ENCODE measurements around the gene ASTN1. TPM values are rescaled to one million over a fixed set of nuclear protein-coding genes. Genes with fewer than 3 reads are reported as not detected.

ASTN1 gene
- total RNA-seq (not detected), polyA plus RNA-seq (not detected), total RNA-seq (0 reads per million in 6 experiments)

DNA sequence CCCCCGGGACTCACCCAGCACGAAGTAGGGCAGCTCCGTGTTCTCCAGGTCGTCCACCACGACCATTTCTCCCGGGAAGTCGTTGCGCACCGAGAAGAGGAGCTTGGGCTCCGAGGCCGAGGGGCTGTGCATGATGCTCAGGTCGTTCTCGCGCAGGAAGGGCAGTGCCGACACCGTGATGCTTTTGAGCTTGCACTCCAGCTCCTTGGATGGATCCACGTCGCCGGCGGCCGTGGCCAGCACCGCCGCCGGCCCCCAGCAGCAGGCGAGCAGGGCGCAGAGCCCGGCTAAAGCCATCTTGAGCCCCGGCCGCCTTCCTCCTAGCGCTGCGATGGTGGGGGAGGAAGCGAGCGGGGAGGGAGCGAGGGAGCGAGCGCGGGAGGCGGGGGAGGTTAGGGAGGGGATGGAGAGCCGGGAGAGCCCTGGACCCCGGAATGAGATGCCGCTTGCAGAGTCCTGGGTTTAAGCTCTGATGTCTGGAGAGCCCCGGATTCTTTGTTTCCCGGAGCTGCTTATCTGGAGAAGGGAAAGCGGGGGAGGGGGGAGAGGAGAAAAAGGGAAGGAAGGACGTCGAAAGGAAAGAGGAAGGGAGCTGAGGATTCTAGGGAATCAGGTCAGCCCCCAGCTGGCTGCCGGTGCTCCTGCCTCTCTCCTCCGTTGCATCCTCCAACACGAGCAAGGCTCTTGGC lies at the start of gene ASTN1:
TSS of gene ASTN1 (minus strand) at position 333 of the 689 bp plus-strand sequence. CDS start at position 297, 36 bp downstream.
- peaks cover 2 to 8% (median 5%) of the 10 kb centered on the region in 4 donors for H3K4me1 Mint-ChIP-seq
- H3K27me3 Mint-ChIP-seq = peaks cover 23 to 35% (median 30%) of the 10 kb centered on the region in 5 donors
- no peak for DNase-seq
- H3K36me3 Mint-ChIP-seq = peaks cover 0 to 11% (median 0%) of the 10 kb centered on the region in 3 donors
- peaks cover 0 to 14% (median 2%) of the 10 kb centered on the region in 9 donors for H3K9me3 Mint-ChIP-seq
- POLR2A ChIA-PET = no interaction called here
- peak within 1 kb of the TSS in 1 of 10 donors; percentile 0 for H3K4me3 Mint-ChIP-seq
- no peak for ATAC-seq
- no peak within 1 kb of the TSS for H3K27ac Mint-ChIP-seq

DNA sequence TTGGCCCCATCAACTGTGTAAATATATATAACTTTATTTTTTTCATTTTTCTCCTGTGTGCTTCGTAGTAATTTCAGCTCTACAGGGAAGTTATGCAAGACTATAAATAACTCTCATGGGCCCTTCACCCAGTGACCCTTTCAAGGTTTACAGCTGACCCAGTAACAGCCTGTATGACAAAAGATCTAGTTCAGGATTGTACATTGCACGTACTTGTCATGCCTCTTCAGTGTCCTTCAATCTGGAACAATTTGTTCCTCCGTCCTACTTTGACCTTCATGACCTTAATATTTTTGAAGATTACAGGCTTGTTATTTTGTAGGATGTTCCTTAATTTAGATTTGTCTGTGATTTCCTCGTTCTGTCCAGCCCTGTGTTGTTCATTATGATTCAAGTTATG lies 46.7 kb upstream of the ASTN1 start:
- no peak overlapping the region for H3K4me3 Mint-ChIP-seq
- no peaks in the 10 kb centered on the region for H3K27me3 Mint-ChIP-seq
- no peaks in the 10 kb centered on the region for H3K4me1 Mint-ChIP-seq
- no peak for ATAC-seq
- H3K27ac Mint-ChIP-seq = no peak overlapping the region
- no peaks in the 10 kb centered on the region for H3K36me3 Mint-ChIP-seq
- POLR2A ChIA-PET = no interaction called here
- no peak for DNase-seq
- H3K9me3 Mint-ChIP-seq = peaks cover 0 to 16% (median 5%) of the 10 kb centered on the region in 9 donors

DNA sequence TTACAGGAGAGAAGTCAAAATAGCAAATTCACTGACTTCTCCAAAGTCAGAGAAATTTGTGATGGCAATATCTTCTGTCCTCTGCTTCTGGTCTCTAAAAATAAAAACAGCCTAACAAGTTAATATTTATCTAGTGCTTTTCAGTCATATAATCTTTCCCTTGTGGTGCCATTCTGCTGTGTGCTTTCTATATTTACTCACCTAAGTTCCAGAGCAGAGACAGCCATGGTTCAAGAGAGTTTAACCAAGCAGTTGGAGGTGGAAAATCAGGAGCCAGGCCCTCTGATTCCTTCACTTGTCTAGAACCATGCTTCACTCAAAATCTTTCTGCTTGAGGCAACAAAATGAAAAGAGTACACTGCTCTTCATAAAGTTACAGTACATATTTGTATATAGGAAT lies 45.6 kb upstream of the ASTN1 start:
- DNase-seq (no peak), ATAC-seq (no peak)
- POLR2A ChIA-PET = no interaction called here
- Mint-ChIP-seq H3K36me3 (no peaks in the 10 kb centered on the region), H3K4me1 (no peaks in the 10 kb centered on the region), H3K27ac (no peak overlapping the region), H3K27me3 (no peaks in the 10 kb centered on the region), H3K9me3 (peaks cover 0 to 6% (median 0%) of the 10 kb centered on the region in 9 donors), H3K4me3 (no peak overlapping the region)

DNA sequence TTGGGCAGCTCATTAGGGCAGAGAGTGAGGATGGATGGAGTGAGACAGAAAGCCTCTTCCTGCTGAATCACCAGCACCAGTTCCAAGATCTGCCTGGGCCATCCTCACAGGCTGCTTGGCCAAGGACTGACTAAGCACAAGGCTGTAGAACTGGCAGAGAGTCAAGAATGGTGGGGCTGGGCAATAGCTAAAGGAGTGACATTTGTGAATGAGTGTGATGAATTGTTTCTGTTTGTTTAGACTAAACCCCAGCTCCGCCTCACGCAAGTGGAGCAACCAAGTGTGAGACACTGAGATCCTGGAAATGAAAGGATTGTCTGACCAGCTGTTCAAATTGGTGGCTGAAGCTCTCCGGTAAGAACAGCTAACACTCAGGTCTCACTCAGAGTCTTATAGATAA lies 44.8 kb upstream of the ASTN1 start:
- no peak for ATAC-seq
- no peak for DNase-seq
- Mint-ChIP-seq H3K4me3 (no peak overlapping the region), H3K9me3 (peaks cover 0 to 4% (median 0%) of the 10 kb centered on the region in 9 donors), H3K4me1 (no peaks in the 10 kb centered on the region), H3K27me3 (no peaks in the 10 kb centered on the region), H3K36me3 (no peaks in the 10 kb centered on the region), H3K27ac (no peak overlapping the region)
- POLR2A ChIA-PET = no interaction called here

DNA sequence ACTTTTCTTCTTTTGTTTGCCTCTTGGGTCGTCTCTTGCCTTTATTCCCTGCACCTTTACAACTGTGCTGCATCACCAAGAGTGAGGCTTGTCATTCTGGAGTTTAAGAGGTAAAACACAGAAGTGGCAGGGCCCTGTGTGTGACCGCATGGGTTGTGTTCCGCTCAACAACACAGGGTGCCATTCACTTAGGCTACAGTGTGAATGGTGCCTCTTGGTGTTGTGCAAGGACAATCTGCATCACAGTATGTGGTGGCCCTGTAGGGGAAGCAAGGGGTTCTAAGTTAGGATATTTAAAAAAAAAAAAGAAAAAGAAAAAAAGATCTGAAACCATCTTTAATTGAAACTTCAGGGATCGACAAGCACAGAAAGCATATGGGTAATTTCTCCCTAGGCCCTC lies 44.4 kb upstream of the ASTN1 start:
- DNase-seq (no peak), ATAC-seq (no peak)
- no peak overlapping the region for H3K4me3 Mint-ChIP-seq
- peaks cover 0 to 8% (median 0%) of the 10 kb centered on the region in 9 donors for H3K9me3 Mint-ChIP-seq
- no peaks in the 10 kb centered on the region for H3K4me1 Mint-ChIP-seq
- POLR2A ChIA-PET = no interaction called here
- no peaks in the 10 kb centered on the region for H3K36me3 Mint-ChIP-seq
- H3K27me3 Mint-ChIP-seq = peaks cover 0 to 4% (median 0%) of the 10 kb centered on the region in 5 donors
- no peak overlapping the region for H3K27ac Mint-ChIP-seq

DNA sequence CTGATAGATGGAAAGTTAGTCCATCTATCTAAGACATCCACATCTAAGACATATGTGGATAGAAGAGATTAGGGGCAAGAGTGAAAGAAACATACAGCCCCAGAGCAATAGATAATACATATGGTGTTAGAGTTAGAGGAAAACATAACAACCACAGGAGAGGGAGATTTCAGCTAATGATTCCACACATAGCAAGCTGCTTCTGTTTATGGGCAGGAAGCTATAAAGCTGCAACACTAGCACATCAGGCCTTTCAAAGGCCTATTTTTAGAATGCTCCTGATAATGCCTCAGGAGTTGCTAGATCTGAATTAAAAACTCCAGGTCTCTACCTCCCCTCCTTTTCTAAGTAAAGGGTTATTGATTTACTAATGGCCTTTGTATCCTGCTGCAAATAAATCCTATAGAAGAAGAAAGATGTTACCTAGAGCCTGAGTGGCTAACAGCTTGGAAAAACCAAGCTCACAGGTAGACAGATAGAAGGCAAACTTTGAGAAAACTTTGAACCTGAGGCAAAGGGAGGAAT lies 42.4 kb upstream of the ASTN1 start:
- no peak overlapping the region for H3K27ac Mint-ChIP-seq
- ATAC-seq = no peak

DNA sequence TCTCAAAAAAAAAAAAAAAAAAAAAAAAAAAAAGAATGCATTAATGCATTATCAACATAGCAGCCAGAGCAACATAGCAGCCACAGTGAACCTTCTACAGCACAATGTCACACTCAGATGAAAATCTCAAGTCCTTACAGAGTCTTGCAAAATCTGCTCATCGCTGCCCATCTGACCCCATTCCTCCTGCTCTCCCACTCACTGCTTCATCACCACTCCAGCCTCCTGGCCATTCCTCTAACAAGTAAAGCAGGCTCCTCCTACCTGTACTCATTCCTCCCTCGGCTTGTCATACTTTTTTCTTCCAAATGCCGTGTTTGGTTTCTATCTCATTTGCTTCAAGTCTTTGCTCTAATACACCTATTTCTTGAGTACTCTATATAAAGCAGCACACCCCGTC lies 35.8 kb upstream of the ASTN1 start:
- H3K4me3 Mint-ChIP-seq = no peak overlapping the region
- peaks cover 0 to 16% (median 0%) of the 10 kb centered on the region in 5 donors for H3K27me3 Mint-ChIP-seq
- ATAC-seq (no peak), DNase-seq (no peak)
- peaks cover 0 to 38% (median 4%) of the 10 kb centered on the region in 9 donors for H3K9me3 Mint-ChIP-seq
- POLR2A ChIA-PET = no interaction called here
- H3K36me3 Mint-ChIP-seq = peaks cover 0 to 5% (median 0%) of the 10 kb centered on the region in 3 donors
- H3K27ac Mint-ChIP-seq = no peak overlapping the region
- no peaks in the 10 kb centered on the region for H3K4me1 Mint-ChIP-seq

More for the DNA sequence above, 42.4 kb upstream of the ASTN1 start:
- peaks cover 0 to 7% (median 0%) of the 10 kb centered on the region in 5 donors for H3K27me3 Mint-ChIP-seq
- POLR2A ChIA-PET = no interaction called here
- H3K4me1 Mint-ChIP-seq = no peaks in the 10 kb centered on the region
- no peak overlapping the region for H3K4me3 Mint-ChIP-seq
- H3K9me3 Mint-ChIP-seq = peaks cover 0 to 10% (median 3%) of the 10 kb centered on the region in 9 donors
- no peaks in the 10 kb centered on the region for H3K36me3 Mint-ChIP-seq
- DNase-seq = no peak

DNA sequence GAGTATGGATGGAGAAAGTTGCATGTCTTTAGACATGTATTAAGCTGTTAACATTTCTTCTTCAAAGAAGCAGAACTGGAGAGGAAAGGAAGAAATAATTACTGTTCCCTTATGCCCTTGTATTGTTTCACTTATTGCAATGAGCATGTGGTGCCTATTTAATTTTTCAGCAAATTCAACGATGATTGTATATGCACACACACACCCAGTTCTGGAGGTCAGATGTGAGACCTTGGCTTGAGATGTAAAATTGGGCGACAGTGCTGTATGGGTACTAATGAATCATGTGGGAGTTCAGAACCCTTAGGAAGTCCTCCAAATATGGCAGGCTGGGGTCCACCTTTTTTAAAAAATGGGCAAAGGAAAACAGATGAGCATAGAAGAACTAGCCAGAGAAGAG lies 33.7 kb upstream of the ASTN1 start:
- Mint-ChIP-seq H3K36me3 (peaks cover 0 to 5% (median 0%) of the 10 kb centered on the region in 3 donors), H3K27me3 (peaks cover 0 to 17% (median 1%) of the 10 kb centered on the region in 5 donors), H3K4me3 (no peak overlapping the region), H3K4me1 (no peaks in the 10 kb centered on the region), H3K27ac (no peak overlapping the region), H3K9me3 (peaks cover 0 to 28% (median 4%) of the 10 kb centered on the region in 9 donors)
- ATAC-seq = no peak
- DNase-seq = no peak
- POLR2A ChIA-PET = no interaction called here

DNA sequence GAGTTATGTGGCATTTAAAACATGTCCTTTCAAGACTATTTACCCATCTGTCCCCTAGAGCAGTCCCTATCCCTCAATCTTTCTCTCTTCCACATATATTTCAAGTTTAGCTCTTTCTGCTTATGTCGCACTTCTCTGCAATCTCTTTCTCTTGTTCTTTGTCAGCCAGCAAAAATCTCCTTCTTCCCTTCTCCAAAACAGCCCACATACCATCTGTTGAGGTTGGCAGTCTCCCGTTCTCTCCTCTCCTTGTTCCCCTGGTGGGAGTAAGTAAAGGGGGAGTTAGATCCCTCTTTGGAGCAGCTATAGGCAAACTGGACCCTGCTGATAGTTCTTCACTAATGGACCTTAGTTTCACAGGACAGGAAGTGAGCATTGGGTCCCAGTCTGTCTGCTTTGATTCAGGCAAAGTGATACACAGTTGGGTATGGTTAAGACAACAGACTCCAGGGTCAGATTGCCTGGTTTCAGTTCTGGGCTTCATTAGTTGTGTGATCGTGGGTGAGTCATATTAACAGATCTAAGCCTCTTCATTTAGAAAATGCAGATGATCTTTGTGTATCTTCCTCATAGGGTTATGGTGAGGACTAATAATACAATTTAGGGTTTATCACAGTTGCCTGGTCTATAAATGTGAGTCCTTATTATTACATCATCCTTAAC lies 25.9 kb upstream of the ASTN1 start:
- H3K4me3 Mint-ChIP-seq = no peak overlapping the region
- POLR2A ChIA-PET = no interaction called here
- no peaks in the 10 kb centered on the region for H3K36me3 Mint-ChIP-seq
- no peak overlapping the region for H3K27ac Mint-ChIP-seq
- H3K4me1 Mint-ChIP-seq = no peaks in the 10 kb centered on the region
- H3K27me3 Mint-ChIP-seq = peaks cover 0 to 22% (median 11%) of the 10 kb centered on the region in 5 donors
- DNase-seq (no peak), ATAC-seq (no peak)
- H3K9me3 Mint-ChIP-seq = peaks cover 0 to 8% (median 0%) of the 10 kb centered on the region in 9 donors

DNA sequence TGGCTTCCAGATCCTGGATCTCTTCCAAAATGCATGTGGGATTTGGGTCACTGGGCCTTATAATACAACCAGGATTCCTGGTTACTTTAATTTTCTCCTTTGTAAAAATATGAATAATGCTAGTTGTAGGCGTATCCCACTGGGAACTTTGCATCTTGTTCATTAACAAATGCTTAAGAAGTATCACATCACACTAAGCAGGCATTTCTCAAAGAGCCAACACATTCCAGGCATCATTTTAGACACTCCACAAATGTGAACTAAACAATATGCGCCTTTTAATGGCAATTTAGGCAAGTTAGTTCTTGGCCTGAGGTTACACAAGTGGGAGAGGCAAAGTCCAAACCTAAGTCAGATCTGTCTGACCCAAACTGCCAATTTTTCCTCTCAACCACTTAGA lies 22.1 kb upstream of the ASTN1 start:
- H3K9me3 Mint-ChIP-seq = peaks cover 0 to 8% (median 2%) of the 10 kb centered on the region in 9 donors
- no peaks in the 10 kb centered on the region for H3K36me3 Mint-ChIP-seq
- H3K4me3 Mint-ChIP-seq = no peak overlapping the region
- peaks cover 15 to 42% (median 23%) of the 10 kb centered on the region in 5 donors for H3K27me3 Mint-ChIP-seq
- peaks cover 3 to 8% (median 6%) of the 10 kb centered on the region in 4 donors for H3K4me1 Mint-ChIP-seq
- no peak for ATAC-seq
- DNase-seq = no peak
- H3K27ac Mint-ChIP-seq = no peak overlapping the region
- POLR2A ChIA-PET = no interaction called here

DNA sequence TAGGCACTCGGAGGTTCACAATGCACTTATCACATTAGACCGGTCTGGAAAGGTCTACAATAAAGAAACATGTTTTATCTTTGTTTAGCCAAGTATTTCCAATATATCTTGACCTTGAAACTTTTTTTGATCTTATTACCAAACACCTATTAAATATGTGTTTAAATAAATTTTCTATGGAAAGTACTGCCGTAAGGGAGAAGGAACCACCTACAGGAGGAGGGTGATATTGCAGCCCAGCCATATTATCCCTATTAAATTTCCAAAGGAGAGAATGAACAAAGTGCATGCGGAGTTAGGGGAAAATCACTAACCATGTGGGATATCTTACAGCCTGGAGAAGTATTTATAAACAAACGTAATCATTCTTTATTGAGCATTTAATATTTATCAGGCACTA lies 20.7 kb upstream of the ASTN1 start:
- peaks cover 0 to 8% (median under 1%) of the 10 kb centered on the region in 9 donors for H3K9me3 Mint-ChIP-seq
- H3K4me3 Mint-ChIP-seq = no peak overlapping the region
- ATAC-seq = no peak
- H3K4me1 Mint-ChIP-seq = peaks cover 3 to 16% (median 11%) of the 10 kb centered on the region in 4 donors
- H3K27ac Mint-ChIP-seq = no peak overlapping the region
- POLR2A ChIA-PET = no interaction called here
- H3K27me3 Mint-ChIP-seq = peaks cover 20 to 56% (median 29%) of the 10 kb centered on the region in 5 donors
- no peak for DNase-seq
- no peaks in the 10 kb centered on the region for H3K36me3 Mint-ChIP-seq

DNA sequence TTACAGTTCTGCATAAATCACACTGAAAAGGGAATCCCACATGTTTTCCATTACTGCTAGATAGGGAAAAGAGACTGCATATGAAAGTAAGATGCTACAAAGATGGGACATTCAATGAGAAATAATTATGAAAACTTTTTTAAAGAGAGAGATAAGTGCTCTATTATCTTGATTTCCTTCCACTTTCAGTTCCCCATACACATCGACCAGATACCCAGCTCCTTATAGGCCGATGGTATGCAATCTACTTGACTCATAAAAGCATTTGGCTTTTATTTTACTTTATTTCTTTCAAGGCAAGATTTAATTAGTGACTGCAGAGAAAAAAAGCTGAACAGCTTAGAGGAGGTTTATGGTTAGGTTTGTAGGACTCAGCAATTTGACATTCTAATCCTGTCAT lies 19.3 kb upstream of the ASTN1 start:
- Mint-ChIP-seq H3K27me3 (peaks cover 27 to 61% (median 32%) of the 10 kb centered on the region in 5 donors), H3K9me3 (peaks cover 0 to 8% (median 0%) of the 10 kb centered on the region in 9 donors), H3K4me3 (no peak overlapping the region), H3K36me3 (no peaks in the 10 kb centered on the region), H3K4me1 (peaks cover 3 to 16% (median 11%) of the 10 kb centered on the region in 4 donors), H3K27ac (no peak overlapping the region)
- POLR2A ChIA-PET = no interaction called here
- no peak for DNase-seq
- ATAC-seq = no peak

All from naive thymus-derived CD8-positive, alpha-beta T cell (primary cell).